ENCODE measurements around the gene CATSPER3.

CATSPER3 gene

DNA sequence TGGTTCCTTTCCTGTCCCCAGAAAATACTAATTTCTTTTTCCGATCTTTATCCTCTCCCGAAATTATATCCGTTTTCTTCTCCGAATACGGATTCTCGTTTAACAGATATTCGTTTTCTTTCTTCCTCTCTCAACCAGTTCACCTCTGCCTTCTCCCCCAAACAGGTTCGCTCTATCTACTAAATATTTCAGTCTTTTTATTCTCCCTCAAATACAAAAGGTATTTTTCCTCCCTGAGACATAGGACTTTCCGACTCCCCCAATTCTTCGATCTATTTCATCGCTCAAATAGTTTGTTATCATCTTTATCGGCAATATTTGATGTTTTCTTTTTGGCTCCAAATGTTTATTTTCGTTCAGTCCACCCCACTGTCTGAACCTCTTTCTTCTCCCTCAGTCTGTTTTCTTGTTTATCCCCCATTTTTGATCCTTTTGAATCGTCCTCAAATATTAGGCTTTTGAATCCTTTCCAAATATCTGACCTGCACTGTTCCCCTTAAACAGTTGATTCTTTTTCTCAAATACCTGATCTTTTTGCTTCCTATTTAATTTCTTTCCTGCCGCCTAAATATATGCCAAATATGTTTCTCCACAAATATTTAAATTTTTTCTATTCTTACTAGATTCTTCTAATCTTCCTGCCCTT is 61.9 kb downstream of the CATSPER3 start:
- Histone ChIP-seq H3K27me3 (ENCODE audit: control insufficient read depth, insufficient read depth, low read length) (peaks cover 54% of the 10 kb centered on the region), H3K4me3 (ENCODE audit: low read length) (no peak overlapping the region), H3K4me1 (ENCODE audit: control insufficient read depth, insufficient read depth, low read length) (peaks cover 7% of the 10 kb centered on the region), H3K36me3 (ENCODE audit: control insufficient read depth, insufficient read depth, low read length) (no peaks in the 10 kb centered on the region), H3K9ac (ENCODE audit: low read length) (no peak overlapping the region), H3K27ac (ENCODE audit: low read depth, low read length) (no peak overlapping the region)

DNA sequence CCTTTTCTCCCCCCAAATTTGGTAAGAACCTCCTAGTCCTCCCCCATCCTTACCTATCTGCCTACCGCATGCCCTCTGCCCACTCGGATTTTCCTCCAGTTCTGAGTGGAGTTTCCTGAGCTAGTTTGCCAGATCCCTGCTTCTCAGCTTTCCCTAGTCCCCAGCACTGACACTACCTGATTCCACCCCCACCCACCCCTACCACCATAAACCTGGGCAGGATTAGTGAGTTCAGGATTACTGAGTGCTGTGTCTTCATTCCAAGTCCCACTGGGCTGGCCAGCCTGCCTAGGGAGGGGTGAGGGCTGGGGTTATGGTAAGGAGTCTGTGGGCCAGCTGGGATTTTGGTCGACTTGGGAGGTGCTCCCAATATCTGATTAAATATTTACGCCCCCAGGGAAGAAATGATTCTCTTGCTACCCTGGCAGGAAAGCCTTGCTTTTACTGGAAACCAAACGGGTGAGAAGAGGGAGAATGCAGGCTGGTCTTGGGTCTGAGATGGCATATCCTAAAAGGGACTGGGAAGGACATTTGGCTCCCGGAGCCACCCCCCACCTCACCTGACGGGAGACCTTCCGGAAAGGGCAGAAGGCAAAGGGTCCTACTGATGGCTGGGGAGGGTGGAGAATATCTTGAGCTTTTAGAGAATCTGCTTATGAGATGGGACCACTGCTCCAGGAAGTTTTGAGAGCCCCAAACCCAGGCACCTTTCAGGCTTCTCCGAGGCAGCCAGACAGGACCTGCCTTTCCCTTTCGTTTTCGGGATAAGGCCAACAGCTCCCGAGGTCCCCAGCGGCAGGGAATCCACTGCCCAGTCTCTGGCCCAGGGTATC is 62.6 kb downstream of the CATSPER3 start:
- peaks cover 7% of the 10 kb centered on the region for H3K4me1 ChIP-seq (ENCODE audit: control insufficient read depth, insufficient read depth, low read length)
- H3K27ac ChIP-seq (ENCODE audit: low read depth, low read length), result no peak overlapping the region
- no peak overlapping the region for H3K9ac ChIP-seq (ENCODE audit: low read length)
- peak overlapping the region; percentile 14 for H3K4me3 ChIP-seq (ENCODE audit: low read length)
- H3K36me3 ChIP-seq (ENCODE audit: control insufficient read depth, insufficient read depth, low read length), result no peaks in the 10 kb centered on the region
- peaks cover 59% of the 10 kb centered on the region for H3K27me3 ChIP-seq (ENCODE audit: control insufficient read depth, insufficient read depth, low read length)

DNA sequence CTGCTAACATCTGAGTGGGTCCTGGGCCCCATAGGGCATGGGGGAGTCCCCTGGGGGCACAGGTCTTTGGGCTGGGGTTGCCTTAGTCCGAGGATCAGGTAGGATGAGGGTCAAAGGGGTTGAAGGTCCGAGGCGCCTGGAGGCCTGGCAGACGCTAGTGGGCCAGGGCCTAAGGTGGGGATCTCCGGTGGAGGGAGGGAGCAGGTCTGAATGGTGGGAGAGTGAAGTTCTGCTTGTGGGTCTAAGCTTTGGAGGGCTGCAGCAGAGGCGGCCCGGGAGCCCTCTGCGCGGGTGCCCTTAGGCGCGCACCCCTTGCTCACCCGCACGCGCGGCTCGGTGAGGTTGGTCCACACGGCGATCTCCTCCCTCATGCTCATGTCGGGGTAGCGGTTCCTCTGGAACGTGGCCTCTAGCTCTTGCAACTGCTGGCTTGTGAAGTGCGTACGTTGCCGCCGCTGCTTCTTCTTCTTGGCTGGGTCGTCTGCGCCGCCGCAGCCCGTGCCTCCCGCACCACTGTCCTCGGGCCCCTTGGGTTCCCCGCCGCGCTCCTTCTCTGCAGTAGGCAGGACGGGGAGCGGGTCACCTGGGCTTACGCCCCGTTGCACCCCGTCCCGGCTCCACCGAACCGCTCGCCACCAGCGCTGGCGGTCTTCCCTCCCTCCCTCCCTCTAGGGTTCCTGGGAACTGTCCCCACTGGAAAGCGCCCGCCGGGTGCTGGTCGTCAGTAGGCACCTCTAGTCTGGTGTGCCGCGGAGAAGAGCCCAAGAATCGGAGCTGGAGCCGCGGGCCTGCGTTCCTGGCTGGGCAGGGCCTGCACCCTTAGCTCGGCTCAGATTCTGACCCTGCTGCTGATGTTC is 63.5 kb downstream of the CATSPER3 start:
- H3K27me3 ChIP-seq (ENCODE audit: control insufficient read depth, insufficient read depth, low read length), result peaks cover 63% of the 10 kb centered on the region
- no peaks in the 10 kb centered on the region for H3K36me3 ChIP-seq (ENCODE audit: control insufficient read depth, insufficient read depth, low read length)
- no peak overlapping the region for H3K27ac ChIP-seq (ENCODE audit: low read depth, low read length)
- H3K4me1 ChIP-seq (ENCODE audit: control insufficient read depth, insufficient read depth, low read length), result peaks cover 7% of the 10 kb centered on the region
- peak overlapping the region; percentile 14 for H3K4me3 ChIP-seq (ENCODE audit: low read length)
- no peak overlapping the region for H3K9ac ChIP-seq (ENCODE audit: low read length)

DNA sequence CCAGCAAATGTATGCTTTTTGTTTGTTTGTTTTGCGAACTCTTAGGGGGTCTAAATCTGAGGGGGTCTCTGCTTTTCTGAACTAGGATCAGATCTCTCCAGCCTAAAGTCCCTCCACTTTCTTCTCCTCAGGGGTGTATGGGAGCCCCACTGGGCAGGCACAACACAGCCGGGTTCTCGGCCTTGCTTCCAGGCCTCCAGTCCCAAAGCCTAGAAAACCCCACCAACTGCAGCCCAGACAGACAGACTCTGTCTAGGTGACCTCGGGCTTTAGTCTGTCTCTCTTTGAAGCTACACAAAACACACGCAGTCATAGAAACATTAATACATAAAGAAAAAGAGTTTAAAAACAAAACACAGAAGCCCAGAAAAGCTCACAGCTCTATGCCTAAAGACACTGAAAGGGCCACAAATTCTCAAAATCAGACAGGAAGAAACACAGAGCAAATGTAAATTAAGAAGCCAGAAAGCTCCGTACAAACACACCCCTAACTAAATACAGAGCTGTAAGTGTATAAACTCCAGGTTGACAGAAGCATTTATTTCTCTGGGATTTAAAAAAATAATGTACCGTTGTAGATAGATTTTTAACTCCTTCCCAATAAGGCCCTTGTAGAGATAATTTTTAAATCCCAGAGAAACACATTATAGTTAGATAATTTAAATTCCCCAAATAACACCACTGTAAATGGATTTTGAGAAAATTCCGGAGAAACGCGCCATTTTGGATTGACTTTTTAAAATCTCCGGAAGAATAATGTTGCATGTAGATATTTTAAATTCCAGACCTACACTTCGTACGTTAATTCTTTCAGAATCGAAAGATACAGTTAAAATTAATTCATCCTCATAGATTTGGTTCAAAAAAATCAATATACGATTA is 64.3 kb downstream of the CATSPER3 start:
- Histone ChIP-seq H3K4me3 (ENCODE audit: low read length) (peak overlapping the region; percentile 75), H3K36me3 (ENCODE audit: control insufficient read depth, insufficient read depth, low read length) (no peaks in the 10 kb centered on the region), H3K4me1 (ENCODE audit: control insufficient read depth, insufficient read depth, low read length) (peaks cover 7% of the 10 kb centered on the region), H3K27me3 (ENCODE audit: control insufficient read depth, insufficient read depth, low read length) (peaks cover 67% of the 10 kb centered on the region), H3K9ac (ENCODE audit: low read length) (no peak overlapping the region), H3K27ac (ENCODE audit: low read depth, low read length) (no peak overlapping the region)

DNA sequence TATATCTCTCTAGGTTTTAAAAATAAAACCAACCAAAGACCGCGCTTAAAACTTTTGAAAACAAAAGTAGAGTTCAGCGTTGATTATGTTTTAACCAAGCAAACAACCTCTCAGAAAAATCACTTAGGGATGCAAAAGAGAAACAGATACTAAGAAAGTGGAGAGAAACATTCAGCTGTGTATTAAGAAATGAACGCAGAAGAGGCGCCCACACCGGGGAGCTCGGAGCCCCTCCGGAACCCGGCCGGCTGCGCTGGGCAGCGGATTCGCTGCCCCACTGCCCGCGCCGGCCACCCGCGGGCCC is 64.9 kb downstream of the CATSPER3 start:
- H3K27ac ChIP-seq (ENCODE audit: low read depth, low read length), result no peak overlapping the region
- H3K4me3 ChIP-seq (ENCODE audit: low read length), result peak overlapping the region; percentile 75
- H3K27me3 ChIP-seq (ENCODE audit: control insufficient read depth, insufficient read depth, low read length), result peaks cover 67% of the 10 kb centered on the region
- peaks cover 7% of the 10 kb centered on the region for H3K4me1 ChIP-seq (ENCODE audit: control insufficient read depth, insufficient read depth, low read length)
- no peaks in the 10 kb centered on the region for H3K36me3 ChIP-seq (ENCODE audit: control insufficient read depth, insufficient read depth, low read length)
- no peak overlapping the region for H3K9ac ChIP-seq (ENCODE audit: low read length)

DNA sequence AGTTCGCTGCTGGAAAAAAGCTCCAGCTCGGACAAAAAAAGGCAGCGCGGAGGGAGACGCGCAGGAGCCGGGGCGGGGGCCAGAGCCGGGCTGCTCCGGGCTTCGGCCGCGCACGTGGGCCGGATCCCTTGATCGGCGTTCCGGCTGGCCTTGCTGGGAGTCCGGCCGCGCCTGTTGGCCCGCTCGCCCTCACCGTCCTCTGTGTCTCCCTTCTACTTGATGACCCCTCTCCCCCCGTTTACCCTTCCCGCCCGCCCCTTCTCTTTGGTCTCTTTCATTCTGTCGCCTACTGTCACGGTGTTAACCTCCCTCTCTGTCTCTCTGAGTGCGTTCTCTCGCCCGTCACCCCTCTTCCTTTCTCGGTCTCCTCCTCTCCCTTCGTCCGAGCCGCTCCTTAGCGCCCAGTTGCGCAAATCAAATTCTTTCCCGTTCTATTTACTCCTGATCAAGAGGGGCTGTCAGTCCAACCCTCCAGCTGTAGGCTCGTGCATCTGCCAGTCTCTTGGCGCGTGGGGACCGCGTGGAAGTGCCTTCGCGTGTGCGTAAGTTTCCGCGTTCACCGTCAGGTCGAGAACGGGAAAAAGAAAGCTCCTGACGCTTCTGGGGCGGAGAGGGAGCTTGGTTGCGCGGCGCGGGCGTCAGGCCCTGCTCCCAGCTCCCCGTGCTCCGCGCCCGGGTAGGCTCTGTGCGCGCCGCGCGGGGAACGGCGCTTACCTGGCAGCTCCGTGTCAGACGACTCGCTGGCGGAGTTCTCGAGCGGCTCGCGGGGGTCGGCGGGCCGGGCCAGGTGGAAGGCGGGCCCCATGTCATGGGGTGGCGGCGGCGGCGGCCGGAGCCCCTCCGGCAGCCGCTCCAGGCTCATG is 65.5 kb downstream of the CATSPER3 start:
- peaks cover 7% of the 10 kb centered on the region for H3K4me1 ChIP-seq (ENCODE audit: control insufficient read depth, insufficient read depth, low read length)
- H3K27ac ChIP-seq (ENCODE audit: low read depth, low read length), result no peak overlapping the region
- peaks cover 71% of the 10 kb centered on the region for H3K27me3 ChIP-seq (ENCODE audit: control insufficient read depth, insufficient read depth, low read length)
- peak overlapping the region; percentile 34 for H3K9ac ChIP-seq (ENCODE audit: low read length)
- no peaks in the 10 kb centered on the region for H3K36me3 ChIP-seq (ENCODE audit: control insufficient read depth, insufficient read depth, low read length)
- peak overlapping the region; percentile 75 for H3K4me3 ChIP-seq (ENCODE audit: low read length)

DNA sequence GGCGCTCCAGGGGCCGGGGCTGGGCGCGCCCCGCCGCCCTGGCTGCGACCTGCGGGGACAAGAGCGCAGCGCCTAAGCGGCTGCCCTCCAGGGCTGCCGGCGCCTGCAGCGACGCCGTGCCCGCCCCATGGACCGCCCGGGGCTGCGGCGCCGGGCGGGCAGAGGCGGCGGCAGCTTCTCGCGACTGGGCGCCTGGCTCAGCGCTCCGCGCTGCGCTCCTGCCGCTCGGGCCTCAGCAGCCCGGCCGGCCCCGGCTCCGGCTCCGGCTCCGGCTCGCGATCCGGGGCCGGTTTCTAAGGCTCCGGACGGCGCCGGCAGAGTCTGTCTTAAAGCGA is 66.2 kb downstream of the CATSPER3 start, which contains the start of gene PITX1:
Gene PITX1, minus strand, starts transcription at position 328 of the 335 bp plus-strand sequence. CDS start 347 bp downstream, outside the sequence.
- peaks cover 73% of the 10 kb centered on the region for H3K27me3 ChIP-seq (ENCODE audit: control insufficient read depth, insufficient read depth, low read length)
- peak within 1 kb of the TSS; percentile 34 for H3K9ac ChIP-seq (ENCODE audit: low read length)
- peak within 1 kb of the TSS; percentile 75 for H3K4me3 ChIP-seq (ENCODE audit: low read length)
- no peaks in the 10 kb centered on the region for H3K36me3 ChIP-seq (ENCODE audit: control insufficient read depth, insufficient read depth, low read length)
- H3K4me1 ChIP-seq (ENCODE audit: control insufficient read depth, insufficient read depth, low read length), result peaks cover 7% of the 10 kb centered on the region
- H3K27ac ChIP-seq (ENCODE audit: low read depth, low read length), result no peak within 1 kb of the TSS

DNA sequence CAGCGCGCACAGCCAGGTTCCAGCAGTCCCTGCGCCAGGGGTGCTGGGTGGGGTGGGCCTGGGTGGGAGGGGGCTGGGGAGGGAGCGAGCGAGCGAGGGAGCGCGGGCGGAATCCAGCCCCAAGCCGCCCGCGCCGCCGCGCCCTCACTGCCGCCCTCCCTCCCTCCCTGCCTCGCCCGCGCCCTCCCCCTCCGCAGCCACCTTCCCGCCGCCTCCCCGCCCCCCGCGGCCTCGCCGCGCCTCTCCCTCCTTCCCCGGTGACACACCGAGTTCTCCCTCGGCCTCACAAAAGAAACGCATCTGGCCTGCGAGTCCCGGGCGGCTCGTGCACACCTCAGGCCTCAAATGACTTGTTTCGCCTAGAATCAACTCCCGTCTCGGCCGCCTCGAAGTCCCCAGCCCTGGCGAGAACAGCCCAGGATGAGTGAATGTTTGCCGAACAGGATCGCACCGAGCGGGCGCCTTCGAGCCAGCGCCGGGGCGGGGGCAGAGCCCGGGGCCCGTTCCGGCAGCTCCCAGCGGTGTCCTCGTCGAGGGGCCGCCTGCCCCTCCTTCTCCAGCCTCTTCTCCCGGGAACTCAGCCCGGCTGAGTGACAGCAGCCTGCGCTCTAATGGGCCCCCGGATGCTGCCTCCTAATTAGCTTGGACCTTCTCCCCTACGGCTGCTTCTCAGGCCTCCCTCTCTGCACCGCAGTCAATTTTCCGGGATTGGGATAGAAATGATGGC is 66.7 kb downstream of the CATSPER3 start:
- peak overlapping the region; percentile 27 for H3K4me3 ChIP-seq (ENCODE audit: low read length)
- H3K27ac ChIP-seq (ENCODE audit: low read depth, low read length), result no peak overlapping the region
- H3K4me1 ChIP-seq (ENCODE audit: control insufficient read depth, insufficient read depth, low read length), result peaks cover 7% of the 10 kb centered on the region
- H3K36me3 ChIP-seq (ENCODE audit: control insufficient read depth, insufficient read depth, low read length), result no peaks in the 10 kb centered on the region
- H3K27me3 ChIP-seq (ENCODE audit: control insufficient read depth, insufficient read depth, low read length), result peaks cover 71% of the 10 kb centered on the region
- H3K9ac ChIP-seq (ENCODE audit: low read length), result no peak overlapping the region

DNA sequence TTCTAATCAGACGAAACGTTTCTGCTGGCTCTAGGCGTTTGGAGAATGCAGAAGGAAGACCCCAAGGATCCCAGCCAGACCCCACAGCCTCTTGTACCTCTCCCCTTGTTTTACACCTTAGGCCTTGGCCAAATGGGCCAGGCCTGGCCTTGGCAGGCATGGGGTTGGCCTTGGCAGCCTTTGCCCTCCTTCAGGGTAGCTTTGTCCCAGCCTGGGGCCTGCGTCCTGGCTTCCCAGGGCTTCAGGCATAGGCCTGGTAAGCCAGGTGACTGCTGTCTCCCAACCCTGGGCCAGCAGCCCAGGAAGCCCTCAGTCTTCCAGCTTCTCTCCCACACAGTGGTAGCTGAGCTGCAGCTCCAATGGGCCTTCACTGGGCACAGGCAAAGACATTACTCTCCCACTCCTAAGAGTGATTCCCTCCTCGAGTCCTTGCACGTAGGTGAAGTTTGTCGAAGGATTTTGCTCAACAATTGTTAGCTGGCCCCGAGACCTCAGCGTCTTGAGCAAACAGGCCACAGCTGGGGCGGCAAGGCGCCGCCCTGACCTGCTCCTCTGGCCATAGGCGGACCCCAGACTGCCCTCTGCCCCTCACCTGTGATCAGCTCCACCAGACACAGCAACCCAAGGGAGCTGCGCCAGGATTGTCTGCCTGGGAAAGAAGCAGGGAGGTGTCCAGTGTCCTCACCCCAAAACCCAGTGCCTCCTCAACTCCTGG is 67.4 kb downstream of the CATSPER3 start:
- peaks cover 7% of the 10 kb centered on the region for H3K4me1 ChIP-seq (ENCODE audit: control insufficient read depth, insufficient read depth, low read length)
- H3K27ac ChIP-seq (ENCODE audit: low read depth, low read length), result no peak overlapping the region
- peaks cover 69% of the 10 kb centered on the region for H3K27me3 ChIP-seq (ENCODE audit: control insufficient read depth, insufficient read depth, low read length)
- H3K36me3 ChIP-seq (ENCODE audit: control insufficient read depth, insufficient read depth, low read length), result no peaks in the 10 kb centered on the region
- H3K4me3 ChIP-seq (ENCODE audit: low read length), result no peak overlapping the region
- no peak overlapping the region for H3K9ac ChIP-seq (ENCODE audit: low read length)

DNA sequence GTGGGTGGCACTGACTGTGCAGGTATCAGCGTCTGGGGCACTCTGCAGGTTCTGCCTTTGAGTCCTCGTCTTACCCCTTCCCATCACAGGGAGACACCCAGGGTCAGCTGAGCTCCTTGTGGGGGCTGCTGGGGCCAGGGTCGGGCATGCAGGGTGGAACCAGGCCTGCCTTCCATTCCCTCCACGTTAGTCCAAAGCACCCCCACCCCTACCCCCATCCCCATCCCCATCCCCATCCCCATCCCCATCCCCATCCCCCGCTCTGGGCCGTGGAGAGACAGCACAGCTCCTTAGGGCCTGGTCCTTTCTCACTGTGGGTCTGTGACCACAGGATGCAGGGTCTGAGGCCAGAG is 67.9 kb downstream of the CATSPER3 start:
- H3K4me3 ChIP-seq (ENCODE audit: low read length), result no peak overlapping the region
- no peaks in the 10 kb centered on the region for H3K36me3 ChIP-seq (ENCODE audit: control insufficient read depth, insufficient read depth, low read length)
- H3K27me3 ChIP-seq (ENCODE audit: control insufficient read depth, insufficient read depth, low read length), result peaks cover 69% of the 10 kb centered on the region
- peaks cover 5% of the 10 kb centered on the region for H3K4me1 ChIP-seq (ENCODE audit: control insufficient read depth, insufficient read depth, low read length)
- no peak overlapping the region for H3K27ac ChIP-seq (ENCODE audit: low read depth, low read length)
- H3K9ac ChIP-seq (ENCODE audit: low read length), result no peak overlapping the region

All from rectal smooth muscle tissue (tissue), 1 donor.